Small intestine (tissue), 7 donors: ENCODE results near the gene TAF7L. TPM values are rescaled to one million over a fixed set of nuclear protein-coding genes. Genes with fewer than 3 reads are reported as not detected.

Experiments used
- DNase-seq, 2 donors: peaks; one replicate each; pipeline versions ENCODE4 v3.0.0 to v3.0.0-alpha.2; 2013
- FAIRE-seq: peaks from 2 replicates; lab custom pipeline; 2012; peaks lifted over from hg19 to GRCh38; lab: Jason Lieb, UNC
- H3K27ac ChIP-seq, 3 donors: one replicate each; pipeline ENCODE4 v1.5.1; 2013; ENCODE audit warnings: low read length in 2 of 3, mild to moderate bottlenecking in 2 of 3, control low read depth in 1 of 3, inconsistent platforms in 1 of 3, low read depth in 1 of 3, moderate library complexity in 1 of 3
- H3K27me3 ChIP-seq, 3 donors: one replicate each; pipeline ENCODE4 v1.6.1; 2013; ENCODE audit warnings: low read length in 3 of 3, inconsistent platforms in 1 of 3; ENCODE audit not compliant: control insufficient read depth in 3 of 3, insufficient read depth in 3 of 3
- H3K36me3 ChIP-seq, 3 donors: one replicate each; pipeline ENCODE4 v1.6.1; 2013; ENCODE audit warnings: low read length in 3 of 3, inconsistent platforms in 1 of 3, low read depth in 1 of 3, mild to moderate bottlenecking in 1 of 3, moderate library complexity in 1 of 3; ENCODE audit not compliant: control insufficient read depth in 3 of 3, insufficient read depth in 2 of 3
- H3K4me1 ChIP-seq, 3 donors: one replicate each; pipeline ENCODE4 v1.6.1; 2013; ENCODE audit warnings: low read length in 2 of 3, inconsistent platforms in 1 of 3, low read depth in 1 of 3, mild to moderate bottlenecking in 1 of 3, moderate library complexity in 1 of 3; ENCODE audit not compliant: control insufficient read depth in 3 of 3, insufficient read depth in 2 of 3
- H3K4me3 ChIP-seq, 3 donors: one replicate each; pipeline ENCODE4 v1.5.1; 2013; ENCODE audit warnings: low read length in 3 of 3, control low read depth in 1 of 3, inconsistent platforms in 1 of 3, low read depth in 1 of 3, mild to moderate bottlenecking in 1 of 3, moderate library complexity in 1 of 3
- H3K9me3 ChIP-seq, 2 donors: one replicate each; pipeline ENCODE4 v1.6.1; 2013; ENCODE audit warnings: low read depth in 1 of 2, low read length in 1 of 2; ENCODE audit not compliant: control insufficient read depth in 2 of 2, insufficient read depth in 1 of 2
- WGBS, 3 donors: extraction: QIAGEN DNeasy Blood & Tissue Kit; methylation state at CpG; one replicate each; pipeline ENCODE4 v1.1.7; 2013; 5-methylcytosine and 5-hydroxymethylcytosine counted together
- polyA plus RNA-seq, 4 donors: library from polyadenylated mRNA; stranded (reverse) in 3 of 4; unstranded in 1 of 4; fragments of 200-250 nt in 3 of 4; fragments of 120-200 nt in 1 of 4; gene quantifications; one replicate each; pipeline versions ENCODE4 v1.2.1 to v1.2.3, GENCODE V29; 2013
- donor health status: healthy with polysubstance abuse.
- donor health status: control.
- donor health status: control.
- donor health status: Bipolar disorder and iron deficiency.
- donor health status: healthy.

TAF7L gene
- polyA plus RNA-seq, 4 donors: 0.03 to 0.12 TPM; not detected in 2

DNA sequence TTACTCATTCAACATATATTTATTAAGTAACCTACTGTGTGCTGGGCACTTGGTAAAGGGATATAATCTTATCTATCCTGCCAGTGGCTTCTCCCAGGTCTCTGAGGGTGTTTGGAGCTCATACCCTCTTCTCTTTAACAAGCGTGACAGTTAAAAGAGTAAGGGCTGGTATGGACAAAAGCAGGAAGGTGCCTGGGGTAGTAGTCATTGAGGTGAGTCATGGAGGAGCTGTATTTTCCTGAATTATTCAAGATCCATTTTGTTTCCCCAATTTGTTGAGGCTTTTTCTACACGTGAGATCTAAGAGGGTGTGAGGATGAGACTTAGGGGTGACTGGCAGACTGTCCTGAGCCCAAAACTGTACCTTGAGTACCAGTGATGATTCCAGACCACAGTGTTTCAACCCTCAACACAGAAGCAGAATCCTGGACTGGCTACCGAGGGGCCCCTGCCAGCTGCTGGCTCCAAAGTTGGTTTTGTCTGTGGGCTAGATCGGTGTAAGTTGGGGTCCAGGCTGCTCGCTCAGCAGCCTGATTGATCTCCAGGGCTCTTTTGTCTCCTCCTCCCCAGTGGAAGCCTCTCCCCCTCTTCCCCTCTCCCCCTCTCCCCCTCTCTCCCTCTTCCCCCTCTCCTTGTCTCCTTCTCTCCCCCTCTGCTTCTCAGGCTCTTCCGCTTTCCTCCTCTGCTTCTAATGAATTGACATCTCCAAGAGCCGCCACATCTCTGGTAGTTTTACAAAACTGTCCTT, 71.8 kb downstream of the TAF7L start, which contains the start of gene DRP2:
Gene DRP2 (plus strand): TSS at position 671 of the 748 bp plus-strand sequence. CDS start 11,862 bp downstream, outside the sequence.
- H3K9me3 ChIP-seq: no peaks in the 10 kb centered on the region
- FAIRE-seq (no peak), DNase-seq (no peak)
- H3K27ac ChIP-seq: peak within 1 kb of the TSS in 1 of 3 donors; percentile 48
- H3K4me3 ChIP-seq: peak within 1 kb of the TSS in 1 of 3 donors; percentile 19
- H3K27me3 ChIP-seq: no peaks in the 10 kb centered on the region
- H3K4me1 ChIP-seq: no peaks in the 10 kb centered on the region
- H3K36me3 ChIP-seq: no peaks in the 10 kb centered on the region
- 67 to 90% (median 78%) methylated on average over 5 to 7 of the region's 7 CpGs for WGBS, 3 donors

Other genes with a start within 250 kb of the TAF7L start
- gene TRMT2B, start 239.2 kb downstream of the TAF7L start, polyA plus RNA-seq: 10 to 100 TPM in 2 of 4 donors, 1 to 10 TPM in 2; 7.3 to 18.2 (median 10.3) TPM
- 1 to 10 TPM in 2 of 4 donors, under 1 TPM in 1, not detected in 1; 0.54 to 3.0 (median 1.3) TPM for gene TMEM35A, start 212.5 kb downstream of the TAF7L start, polyA plus RNA-seq
- gene CENPI, start 193.1 kb downstream of the TAF7L start, polyA plus RNA-seq: 1 to 10 TPM in 2 of 4 donors, under 1 TPM in 1, not detected in 1; 0.45 to 3.8 (median 2.8) TPM
- gene DRP2, start 71.5 kb downstream of the TAF7L start, polyA plus RNA-seq: 1 to 10 TPM in 1 of 4 donors, under 1 TPM in 1, not detected in 2; 0.21 to 1.3 TPM
- 10 to 100 TPM in 2 of 4 donors, 1 to 10 TPM in 2; 3.8 to 23.5 (median 10.4) TPM for gene TIMM8A, start 57.4 kb upstream of the TAF7L start, polyA plus RNA-seq
- 1 to 10 TPM in 3 of 4 donors, under 1 TPM in 1; 0.22 to 4.9 (median 3.3) TPM for gene BTK, start 94.9 kb upstream of the TAF7L start, polyA plus RNA-seq
- 1,000 to 10,000 TPM; 1,312 to 3,526 (median 2,470) TPM for gene RPL36A, start 99.7 kb upstream of the TAF7L start, polyA plus RNA-seq
- gene GLA, start 116.6 kb upstream of the TAF7L start, polyA plus RNA-seq: 100 to 1,000 TPM in 1 of 4 donors, 10 to 100 TPM in 3; 15.9 to 286 (median 33.6) TPM
- 100 to 1,000 TPM in 1 of 4 donors, 10 to 100 TPM in 3; 60.2 to 124 (median 72.0) TPM for gene HNRNPH2, start 116.9 kb upstream of the TAF7L start, polyA plus RNA-seq
- 10 to 100 TPM in 1 of 4 donors, 1 to 10 TPM in 3; 1.4 to 16.2 (median 3.4) TPM for gene ARMCX4, start 194.1 kb upstream of the TAF7L start, polyA plus RNA-seq